PC-9 (cell line): ENCODE results near the gene AAK1.

Experiments
- CTCF ChIP-seq: fragments of 200-600 bp; sonication (generic); conservative IDR thresholded peaks from 2 replicates; pipeline ENCODE4 v1.6.1; 2017; ENCODE audit warnings: mixed run types, antibody characterized with exemption, mild to moderate bottlenecking, moderate library complexity
- EZH2 ChIP-seq: fragments of 200-600 bp; sonication (generic); IDR thresholded peaks from 2 replicates; pipeline ENCODE4 v1.8.0; 2017; ENCODE audit warnings: antibody characterized with exemption, low read depth

- TF ChIP-seq CTCF: no peak
- no peak for TF ChIP-seq EZH2
These were observed 143.6 kb downstream of the AAK1 start for GRCh38 chr2:69499966-69500365.
